IPS DF 4.7 (cell line): Measurements from ENCODE around the gene TNFAIP2.

ENCODE experiments used
- DNase-seq: peaks from one replicate; pipeline ENCODE4 v3.0.0-alpha.2; 2013; ENCODE audit warnings: low spot score; ENCODE audit errors: extremely low read depth

The TNFAIP2 gene

DNA sequence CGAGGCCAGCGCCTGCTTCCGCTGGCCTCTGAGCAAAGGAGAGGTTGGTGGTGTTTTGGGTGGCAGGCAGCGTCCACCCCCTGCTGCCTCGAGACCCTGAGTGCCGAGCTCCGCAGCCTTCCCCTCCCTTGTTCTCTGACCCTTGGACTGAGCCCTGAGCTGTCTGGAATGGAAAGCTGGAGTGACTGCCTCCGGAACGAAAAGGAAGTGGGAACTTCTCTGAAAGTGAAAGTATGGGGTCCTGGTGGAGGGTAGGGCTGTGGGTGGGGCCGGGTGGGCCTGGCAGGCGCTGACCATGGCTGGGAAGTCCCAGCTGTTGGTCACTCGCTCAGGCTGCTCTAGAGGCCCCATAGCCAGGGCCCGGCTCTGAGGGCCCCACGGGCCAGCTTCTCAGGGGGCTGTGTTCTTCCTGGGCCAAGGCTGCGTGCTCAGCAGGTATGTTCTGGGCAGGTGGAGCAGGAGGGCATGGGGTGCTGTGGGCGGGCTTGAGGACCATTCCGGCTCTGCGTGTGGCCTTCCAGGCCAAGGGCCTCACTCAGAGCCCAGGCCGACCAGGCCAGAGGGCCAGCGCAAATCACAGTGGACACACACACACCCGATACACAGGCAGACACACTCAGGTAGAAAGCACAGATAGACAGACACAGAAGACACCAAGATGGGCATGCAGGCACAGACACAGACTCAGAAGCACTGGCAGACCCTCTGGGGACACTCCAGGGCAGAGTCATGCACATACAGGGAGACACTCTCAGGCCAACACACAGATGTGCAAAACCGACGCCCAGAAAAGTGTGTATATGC lies 28.7 kb upstream of the TNFAIP2 start, which contains the start of gene EXOC3L4:
EXOC3L4 (plus strand) TSS at position 320 of the 804 bp plus-strand sequence. CDS start 5,495 bp downstream, outside the sequence.
- DNase-seq, result no peak

- no peak for DNase-seq
Observed at GRCh38 chr14:103095210-103095778, 28.0 kb upstream of the TNFAIP2 start.

- no peak for DNase-seq
Observed at GRCh38 chr14:103096387-103096786, 26.9 kb upstream of the TNFAIP2 start.

- DNase-seq, result no peak
Observed at GRCh38 chr14:103097244-103097993, 25.8 kb upstream of the TNFAIP2 start.

DNA sequence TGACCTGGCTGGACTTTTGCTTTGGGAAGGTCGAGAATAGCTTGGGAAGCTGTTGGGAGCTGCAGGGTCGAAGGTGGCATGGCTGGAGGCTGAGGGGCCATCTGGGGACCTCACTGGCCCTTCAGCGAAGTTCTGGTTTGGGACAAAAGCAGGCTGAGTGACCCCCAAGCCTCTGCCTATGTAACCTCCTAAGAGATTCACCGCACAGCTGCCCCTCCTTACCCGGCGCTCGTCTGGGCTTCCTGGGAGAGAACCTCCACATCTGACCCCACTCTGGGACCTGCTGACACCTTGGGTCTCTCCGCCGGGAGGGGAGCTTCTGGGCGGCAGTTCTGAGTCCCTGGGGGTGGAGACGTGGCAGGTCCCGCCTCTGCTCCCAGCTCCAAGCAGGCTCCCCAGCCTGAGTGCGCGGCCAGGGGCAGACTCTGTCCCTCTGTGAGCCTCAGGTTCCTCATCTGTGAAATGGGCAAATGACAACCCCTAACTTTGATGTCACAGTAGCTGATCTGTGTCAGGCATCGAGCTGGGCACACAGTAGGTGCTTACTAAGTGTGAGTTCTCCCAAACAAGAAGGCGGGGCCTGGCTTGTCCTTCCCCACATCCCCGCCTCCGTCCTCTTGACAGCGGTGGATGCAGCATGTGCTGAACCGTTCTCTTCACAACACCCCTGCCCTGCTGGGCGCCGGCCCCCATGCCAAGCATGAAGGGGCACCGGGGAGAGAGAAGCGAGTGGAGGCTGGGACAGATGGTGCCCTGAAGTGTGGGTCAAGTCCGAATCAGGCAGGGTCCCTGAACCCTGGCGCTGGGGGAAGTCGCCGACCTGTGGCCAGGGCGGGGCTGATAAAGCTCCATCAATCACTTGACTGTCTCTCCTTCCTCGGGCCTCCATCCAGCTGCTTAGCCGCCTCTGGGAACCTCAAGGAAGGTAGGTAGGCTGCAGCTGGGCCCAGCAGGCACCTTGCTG lies 25.0 kb upstream of the TNFAIP2 start:
- no peak for DNase-seq

GRCh38 chr14:103099081-103099732 lies 24.1 kb upstream of the TNFAIP2 start:
- DNase-seq, result no peak

DNA sequence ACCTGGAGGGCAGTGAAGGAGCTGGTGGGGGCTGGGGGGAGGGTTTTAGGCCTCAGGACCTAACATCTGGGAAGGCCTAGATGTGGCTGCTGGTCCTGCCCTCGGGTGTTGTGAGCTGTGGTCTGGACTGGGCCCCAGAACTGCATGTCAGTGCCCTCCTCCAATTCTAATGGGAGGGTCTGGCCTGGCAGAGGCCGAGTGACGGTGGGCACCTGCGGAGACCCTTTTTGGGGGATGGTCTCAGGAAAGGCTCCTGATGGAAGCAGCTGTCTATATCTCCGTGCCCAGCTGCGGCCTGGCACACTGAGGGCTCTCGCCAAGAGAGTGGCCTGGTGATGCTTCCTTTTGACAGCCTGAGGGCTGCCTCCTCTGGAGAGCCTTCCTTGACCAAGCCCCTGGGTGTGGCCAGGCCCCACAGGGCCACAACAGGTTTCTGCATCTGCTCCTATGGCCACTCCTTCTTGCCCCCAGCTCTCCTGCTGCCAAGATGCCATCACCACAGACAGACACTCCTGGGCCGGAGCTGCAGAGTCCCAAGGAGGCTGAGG lies 23.5 kb upstream of the TNFAIP2 start:
- DNase-seq, result no peak

DNA sequence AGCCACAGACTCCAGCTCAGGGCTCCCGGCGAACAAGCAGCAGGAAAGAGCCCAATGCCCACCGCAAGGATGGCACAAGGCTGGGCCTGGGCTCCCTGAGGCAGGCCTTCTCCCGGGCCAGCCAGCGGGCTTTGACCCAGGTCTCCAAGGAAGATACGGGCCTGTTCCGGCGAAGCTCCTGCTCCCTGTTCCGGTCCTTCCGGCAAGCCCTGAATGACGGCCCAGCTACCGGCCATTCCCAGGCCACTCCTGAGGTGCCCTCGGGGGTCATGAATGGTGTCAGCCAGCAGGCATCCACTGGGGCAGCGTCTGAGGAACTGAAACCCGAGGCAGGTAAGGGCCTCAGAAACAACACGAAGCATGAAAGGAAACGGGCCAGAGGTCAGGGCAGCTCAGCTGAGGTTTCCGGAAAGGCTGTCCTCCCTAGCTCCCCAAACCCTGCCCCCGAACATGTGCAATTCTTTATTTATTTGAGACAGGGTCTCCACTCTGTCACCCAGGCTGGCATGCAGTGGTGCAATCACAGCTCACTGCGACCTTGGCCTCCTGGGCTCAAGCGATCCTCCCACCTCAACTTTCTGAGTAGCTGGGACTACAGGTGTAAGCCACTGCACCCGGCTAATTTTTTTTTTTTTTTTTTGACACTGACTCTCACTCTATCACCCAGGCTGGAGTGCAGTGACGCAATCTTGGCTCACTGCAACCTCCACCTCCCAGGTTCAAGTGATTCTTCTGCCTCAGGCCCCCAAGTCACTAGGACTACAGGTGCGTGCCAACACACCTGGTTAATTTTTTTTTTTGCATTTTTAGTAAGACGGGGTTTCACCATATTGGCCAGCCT lies 22.8 kb upstream of the TNFAIP2 start:
- no peak for DNase-seq

DNA sequence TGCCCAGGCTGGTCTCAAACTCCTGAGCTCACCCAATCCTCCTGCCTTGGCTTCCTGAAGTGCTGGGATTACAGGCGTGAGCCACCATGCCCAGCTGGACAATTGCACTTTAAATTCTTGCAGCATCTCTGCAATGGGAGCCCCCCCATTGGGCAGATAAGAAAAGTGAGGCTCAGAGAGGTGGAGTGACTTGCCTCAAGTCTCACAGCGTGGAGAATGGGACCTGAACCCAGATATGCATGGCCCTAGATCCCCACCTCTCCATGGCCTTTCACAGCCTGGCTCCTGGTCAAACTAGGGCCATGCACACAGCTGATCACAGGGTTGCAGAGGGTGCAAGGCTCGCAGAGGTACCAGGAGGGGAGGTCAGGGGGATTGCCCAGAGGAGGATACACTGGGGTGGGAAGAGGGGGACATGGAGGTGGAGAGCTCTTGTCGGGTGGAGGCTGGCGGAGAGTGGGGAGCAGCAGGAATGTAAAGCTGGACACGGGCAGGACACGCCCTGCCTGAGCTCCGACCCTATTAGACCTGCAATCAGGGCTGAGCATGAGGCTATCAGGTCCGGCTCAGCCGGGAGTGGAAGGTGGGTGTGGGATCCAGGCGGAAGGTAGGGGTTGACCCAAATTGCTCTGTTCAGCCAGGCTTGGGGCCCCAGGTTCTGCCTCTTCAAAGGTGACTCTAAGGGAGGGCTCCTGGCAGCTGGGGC lies 21.9 kb upstream of the TNFAIP2 start:
- DNase-seq, result no peak

GRCh38 chr14:103101963-103102688 lies 21.1 kb upstream of the TNFAIP2 start:
- DNase-seq, result no peak

DNA sequence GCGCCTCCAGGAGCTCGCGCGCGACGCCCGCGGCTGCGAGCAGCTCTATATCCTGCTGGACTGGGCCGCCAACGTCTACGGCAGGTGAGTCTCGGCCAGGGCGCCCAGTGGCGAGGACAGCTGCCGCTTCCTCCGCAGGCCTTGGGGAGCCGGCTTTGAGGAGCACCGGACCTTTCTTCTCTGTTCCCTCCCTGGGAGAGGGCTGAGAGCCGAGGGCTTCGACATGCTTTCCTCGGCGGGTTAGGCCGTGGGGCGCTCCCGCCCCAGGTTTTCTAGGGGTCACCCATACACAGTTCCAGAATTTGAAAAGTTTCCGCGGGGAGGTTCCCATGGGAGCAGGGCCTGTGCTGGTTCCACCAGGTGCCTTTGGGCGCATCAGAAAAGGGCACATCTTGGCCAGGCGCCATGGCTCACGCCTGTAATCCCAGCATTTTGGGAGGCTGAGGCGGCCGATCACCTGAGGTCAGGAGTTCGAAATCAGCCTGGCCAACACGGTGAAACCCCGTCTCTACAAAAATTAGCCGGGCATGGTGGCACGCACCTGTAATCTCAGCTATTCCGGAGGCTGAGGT lies 20.5 kb upstream of the TNFAIP2 start:
- no peak for DNase-seq

DNA sequence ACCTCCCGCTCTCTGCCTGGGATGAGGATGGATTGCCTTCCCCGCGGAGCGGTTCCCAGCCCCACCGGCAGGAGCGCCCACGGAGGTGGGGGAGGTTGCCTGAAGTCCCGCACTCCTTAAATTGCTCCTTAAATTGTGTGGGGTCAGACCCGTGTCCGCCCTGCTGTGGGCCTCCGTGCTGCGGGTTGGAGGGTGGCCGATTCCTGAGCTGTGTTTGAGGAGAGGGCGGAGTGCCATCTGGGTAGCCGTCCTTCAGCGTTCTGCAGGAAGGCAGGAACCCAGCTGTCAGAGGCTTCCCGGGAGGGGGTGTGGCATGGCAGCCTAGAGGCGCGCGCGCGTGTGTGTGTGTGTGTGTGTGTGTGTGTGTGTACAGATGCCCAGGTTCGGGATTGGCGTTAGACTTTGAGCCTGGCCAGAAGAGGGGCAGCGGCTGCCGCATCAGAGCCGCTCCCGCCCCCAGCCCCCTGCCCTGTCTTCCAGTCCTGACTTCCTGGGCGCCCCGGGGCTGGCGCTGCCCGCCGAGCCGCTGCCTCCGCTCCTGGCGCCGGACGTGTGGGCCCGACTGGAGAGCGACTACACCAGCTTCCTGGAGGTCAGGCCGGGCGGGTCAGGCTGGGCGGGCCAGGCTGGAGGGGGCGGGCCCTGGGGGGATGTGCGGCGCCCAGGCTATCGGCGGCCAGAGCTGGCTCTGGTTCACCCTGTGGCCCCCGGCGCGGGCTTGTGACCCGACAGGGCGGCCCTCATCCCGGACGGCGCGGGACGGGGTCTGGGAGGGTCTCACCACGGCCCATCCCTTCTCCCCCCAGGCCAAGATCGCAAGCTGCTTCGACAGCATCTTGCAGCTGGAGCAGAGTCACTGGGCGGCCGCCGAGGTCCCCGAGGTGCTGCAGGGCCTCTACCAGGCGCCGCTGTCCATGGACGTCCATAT lies 19.5 kb upstream of the TNFAIP2 start:
- no peak for DNase-seq

- DNase-seq, result no peak
Observed at GRCh38 chr14:103104389-103104653, 18.9 kb upstream of the TNFAIP2 start.

- no peak for DNase-seq
Observed at GRCh38 chr14:103104654-103105452, 18.4 kb upstream of the TNFAIP2 start.

- no peak for DNase-seq
Observed at GRCh38 chr14:103105580-103106150, 17.6 kb upstream of the TNFAIP2 start.

GRCh38 chr14:103107455-103107854 lies 15.8 kb upstream of the TNFAIP2 start:
- DNase-seq, result no peak
